Activated T-helper 17 cell treated with anti-CD3 and anti-CD28 coated beads, Interleukin-2, amount 50 U/mL, for 72 hours (primary cell): ENCODE measurements around the gene KBTBD12. TPM values are rescaled to one million over a fixed set of nuclear protein-coding genes. Genes with fewer than 3 reads are reported as not detected.

ENCODE experiments used
- ATAC-seq: fragments of 150-1000 bp; cut with Tn5 transposase; replicated peaks from 2 replicates; pipeline ENCODE4 v1.10.0; 2021; ENCODE audit warnings: mild to moderate bottlenecking, moderate library complexity
- H3K27ac Mint-ChIP-seq: one replicate; pipeline ENCODE4 v1.8.0; 2022; ENCODE audit warnings: mixed read lengths
- H3K27me3 Mint-ChIP-seq: one replicate; pipeline ENCODE4 v1.8.0; 2022; ENCODE audit warnings: mixed read lengths
- H3K36me3 Mint-ChIP-seq: one replicate; pipeline ENCODE4 v1.8.0; 2022; ENCODE audit warnings: low read depth, mild to moderate bottlenecking, mixed read lengths
- H3K4me1 Mint-ChIP-seq: one replicate; pipeline ENCODE4 v1.8.0; 2022; ENCODE audit warnings: mixed read lengths
- H3K4me3 Mint-ChIP-seq: one replicate; pipeline ENCODE4 v1.8.0; 2022; ENCODE audit warnings: mild to moderate bottlenecking, mixed read lengths
- H3K9me3 Mint-ChIP-seq: one replicate; pipeline ENCODE4 v1.8.0; 2022; ENCODE audit warnings: mixed read lengths
- total RNA-seq, 2 donors: library from RNA; stranded (reverse); gene quantifications; one replicate each; pipeline ENCODE4 v1.2.3, GENCODE V29; 2022

Gene KBTBD12
- total RNA-seq, 2 donors from 2014 or later, result not detected

DNA sequence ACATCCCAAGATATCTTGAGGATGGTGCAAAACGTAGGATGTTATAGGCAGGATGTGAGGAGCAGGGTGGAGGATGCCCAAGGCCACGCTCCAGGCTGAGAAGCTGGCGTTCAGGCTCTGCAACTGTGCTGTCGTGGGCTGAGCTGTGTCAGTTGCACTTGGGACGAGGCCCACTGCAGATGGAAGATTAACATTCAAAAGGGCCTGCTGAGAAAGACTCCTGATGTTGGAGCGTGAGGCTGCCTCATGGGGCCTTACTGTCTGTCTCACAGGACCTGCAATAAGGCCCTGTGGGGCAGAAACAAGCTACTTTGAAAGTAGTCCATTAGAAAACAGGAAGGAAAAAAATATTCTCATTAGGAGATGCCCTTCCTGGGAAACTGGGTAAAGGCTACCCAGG, 76.6 kb downstream of the KBTBD12 start:
- Mint-ChIP-seq H3K27ac (no peak overlapping the region), H3K4me3 (no peak overlapping the region), H3K27me3 (no peaks in the 10 kb centered on the region), H3K36me3 (no peaks in the 10 kb centered on the region), H3K9me3 (no peaks in the 10 kb centered on the region), H3K4me1 (no peaks in the 10 kb centered on the region)
- ATAC-seq, result no peak

DNA sequence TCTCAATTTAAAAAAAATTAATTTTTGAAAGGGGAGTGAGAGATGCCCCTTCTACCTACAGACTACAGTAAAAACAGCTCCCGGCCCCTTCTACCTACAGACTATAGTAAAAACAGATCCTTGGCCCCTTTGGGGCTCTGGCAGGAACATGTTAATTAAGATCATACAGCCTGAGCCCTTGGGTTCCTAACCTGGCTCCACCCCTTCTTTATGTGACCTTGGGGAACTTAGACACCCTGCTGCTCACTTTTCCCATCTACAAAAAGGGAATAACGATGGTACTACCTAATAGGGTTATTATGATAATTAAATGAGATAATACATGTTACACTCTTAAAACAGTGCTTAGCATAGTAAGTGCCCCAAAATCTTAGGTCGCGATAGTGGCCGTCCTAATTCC, 77.1 kb downstream of the KBTBD12 start:
- Mint-ChIP-seq H3K9me3 (no peaks in the 10 kb centered on the region), H3K27ac (no peak overlapping the region), H3K27me3 (no peaks in the 10 kb centered on the region), H3K4me3 (no peak overlapping the region), H3K4me1 (no peaks in the 10 kb centered on the region), H3K36me3 (no peaks in the 10 kb centered on the region)
- no peak for ATAC-seq

DNA sequence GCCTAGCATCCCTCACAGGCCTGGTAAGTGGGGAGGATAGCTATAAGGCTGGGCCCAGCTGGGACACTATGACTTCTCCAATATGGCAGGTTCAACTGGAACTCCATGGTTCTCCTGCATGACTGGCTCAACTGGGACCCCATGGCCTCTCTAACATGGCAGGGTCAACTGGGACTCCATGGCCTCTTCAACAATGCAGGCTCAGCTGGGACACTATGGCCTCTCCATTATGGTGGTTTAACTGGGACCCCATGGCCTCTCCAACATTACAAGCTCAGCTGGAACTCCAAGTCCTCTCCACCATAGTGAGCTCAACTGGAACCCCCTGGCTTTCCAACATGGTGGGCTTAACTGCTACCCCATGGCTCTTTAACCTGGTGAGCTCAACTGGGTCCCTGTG, 79.0 kb downstream of the KBTBD12 start:
- Mint-ChIP-seq H3K4me3 (no peak overlapping the region), H3K27me3 (no peaks in the 10 kb centered on the region), H3K27ac (no peak overlapping the region), H3K4me1 (no peaks in the 10 kb centered on the region), H3K36me3 (no peaks in the 10 kb centered on the region), H3K9me3 (no peaks in the 10 kb centered on the region)
- no peak for ATAC-seq

DNA sequence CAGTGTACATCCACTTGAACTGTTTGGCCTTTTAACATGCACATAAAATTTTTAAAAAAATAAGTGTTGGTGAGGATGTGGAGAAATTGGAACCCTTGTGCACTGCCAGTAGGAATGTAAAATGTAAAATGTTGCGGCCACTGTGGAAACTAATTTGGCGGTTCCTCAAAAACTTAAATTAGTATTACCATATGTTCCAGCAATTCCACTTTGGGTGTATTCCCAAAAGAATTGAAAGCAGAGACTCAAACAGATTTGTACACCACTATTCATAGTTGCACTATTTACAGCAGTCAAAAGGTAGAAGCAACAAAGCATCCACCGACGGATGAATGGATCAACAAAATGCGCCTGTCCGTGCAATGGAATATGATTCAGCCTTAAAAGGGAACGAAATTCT, 82.0 kb downstream of the KBTBD12 start:
- ATAC-seq, result no peak
- H3K4me3 Mint-ChIP-seq, result no peak overlapping the region
- no peaks in the 10 kb centered on the region for H3K27me3 Mint-ChIP-seq
- H3K9me3 Mint-ChIP-seq, result no peaks in the 10 kb centered on the region
- no peaks in the 10 kb centered on the region for H3K4me1 Mint-ChIP-seq
- no peaks in the 10 kb centered on the region for H3K36me3 Mint-ChIP-seq
- no peak overlapping the region for H3K27ac Mint-ChIP-seq

DNA sequence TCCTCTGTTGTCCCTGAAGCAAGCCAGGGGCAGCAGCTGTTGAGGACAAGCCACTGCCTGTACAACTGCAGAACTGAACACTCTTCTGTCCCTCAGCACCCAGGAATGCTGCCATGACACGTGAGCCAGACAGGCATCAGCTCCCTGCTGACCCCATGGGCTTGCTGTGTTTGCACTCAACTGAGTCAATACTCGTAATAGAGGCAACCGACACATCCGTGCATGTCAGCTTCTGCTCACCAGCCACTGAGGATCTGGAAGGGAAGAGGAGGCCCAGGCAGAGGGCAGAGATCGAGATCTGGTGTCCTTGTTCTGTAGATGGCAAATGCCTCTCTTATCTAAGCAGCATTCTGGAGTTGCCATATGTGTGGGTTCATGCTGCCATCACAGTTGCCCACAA, 82.9 kb downstream of the KBTBD12 start:
- Mint-ChIP-seq H3K27me3 (no peaks in the 10 kb centered on the region), H3K4me3 (no peak overlapping the region), H3K4me1 (no peaks in the 10 kb centered on the region), H3K27ac (no peak overlapping the region), H3K36me3 (no peaks in the 10 kb centered on the region), H3K9me3 (no peaks in the 10 kb centered on the region)
- no peak for ATAC-seq

- Mint-ChIP-seq H3K4me1 (no peaks in the 10 kb centered on the region), H3K27ac (no peak overlapping the region), H3K27me3 (no peaks in the 10 kb centered on the region), H3K36me3 (no peaks in the 10 kb centered on the region), H3K9me3 (no peaks in the 10 kb centered on the region), H3K4me3 (no peak overlapping the region)
- no peak for ATAC-seq
Measured at GRCh38 chr3:127998596-127998995, 83.6 kb downstream of the KBTBD12 start.

DNA sequence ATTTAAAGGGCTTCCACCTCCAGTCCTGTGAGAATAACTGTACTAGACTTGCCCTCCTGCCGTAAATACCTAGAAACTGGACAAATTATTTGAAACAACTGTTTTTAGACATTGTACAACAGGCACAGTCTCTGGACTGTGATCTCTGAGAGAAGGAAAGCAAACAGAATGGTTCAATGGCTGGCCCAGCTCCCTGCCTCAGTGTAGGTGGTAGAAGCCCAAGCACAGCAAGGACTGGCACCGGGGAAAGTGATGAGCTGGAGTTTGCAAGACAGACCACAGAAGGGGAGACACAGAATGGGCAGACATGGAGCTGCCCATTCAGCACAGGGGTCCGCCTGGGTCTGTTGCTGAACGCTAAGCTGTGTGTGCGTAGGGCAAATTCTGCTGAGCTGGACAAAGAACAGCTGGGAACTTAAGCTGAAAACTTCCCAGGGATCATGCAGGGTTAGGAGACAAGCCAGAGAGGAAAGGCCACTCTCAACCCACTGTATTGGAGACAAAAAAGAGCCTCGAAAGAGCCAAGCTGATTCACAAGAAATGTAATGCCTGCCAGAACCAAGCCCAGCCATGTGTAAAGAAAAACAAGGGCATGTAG, 84.6 kb downstream of the KBTBD12 start:
- H3K27ac Mint-ChIP-seq, result no peak overlapping the region
- no peak for ATAC-seq
- no peaks in the 10 kb centered on the region for H3K27me3 Mint-ChIP-seq
- H3K4me3 Mint-ChIP-seq, result no peak overlapping the region
- no peaks in the 10 kb centered on the region for H3K4me1 Mint-ChIP-seq
- H3K9me3 Mint-ChIP-seq, result no peaks in the 10 kb centered on the region
- H3K36me3 Mint-ChIP-seq, result no peaks in the 10 kb centered on the region

- no peaks in the 10 kb centered on the region for H3K9me3 Mint-ChIP-seq
- no peak overlapping the region for H3K4me3 Mint-ChIP-seq
- H3K36me3 Mint-ChIP-seq, result no peaks in the 10 kb centered on the region
- no peaks in the 10 kb centered on the region for H3K27me3 Mint-ChIP-seq
- H3K27ac Mint-ChIP-seq, result no peak overlapping the region
- H3K4me1 Mint-ChIP-seq, result no peaks in the 10 kb centered on the region
- no peak for ATAC-seq
Measured at GRCh38 chr3:128001576-128001975, 86.5 kb downstream of the KBTBD12 start.

DNA sequence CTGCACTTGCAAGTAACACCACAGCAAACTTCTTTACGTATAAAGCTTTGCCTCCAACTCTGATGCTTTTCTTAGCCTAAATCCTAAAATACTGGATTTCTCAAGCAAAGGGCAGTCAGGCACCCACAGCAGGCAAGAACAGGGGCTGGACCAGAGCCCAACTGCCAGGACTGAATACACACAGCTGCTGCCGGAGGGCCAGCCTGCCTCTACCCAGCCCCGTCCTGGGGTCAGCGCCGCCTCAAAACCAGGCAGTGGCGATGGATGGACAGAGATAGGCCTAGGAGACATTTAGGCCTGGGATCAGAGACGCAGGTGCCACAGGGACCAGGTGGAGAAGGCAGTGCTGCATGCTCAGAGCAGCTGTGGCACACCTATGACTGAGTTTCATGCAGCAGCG, 89.6 kb downstream of the KBTBD12 start:
- Mint-ChIP-seq H3K27me3 (peaks cover 4% of the 10 kb centered on the region), H3K36me3 (no peaks in the 10 kb centered on the region), H3K27ac (no peak overlapping the region), H3K4me3 (no peak overlapping the region), H3K4me1 (no peaks in the 10 kb centered on the region), H3K9me3 (no peaks in the 10 kb centered on the region)
- no peak for ATAC-seq

- no peak overlapping the region for H3K27ac Mint-ChIP-seq
- no peaks in the 10 kb centered on the region for H3K9me3 Mint-ChIP-seq
- no peak for ATAC-seq
- H3K36me3 Mint-ChIP-seq, result no peaks in the 10 kb centered on the region
- H3K4me1 Mint-ChIP-seq, result no peaks in the 10 kb centered on the region
- H3K27me3 Mint-ChIP-seq, result peaks cover 9% of the 10 kb centered on the region
- no peak overlapping the region for H3K4me3 Mint-ChIP-seq
Measured at GRCh38 chr3:128006061-128007032, 91.3 kb downstream of the KBTBD12 start.

DNA sequence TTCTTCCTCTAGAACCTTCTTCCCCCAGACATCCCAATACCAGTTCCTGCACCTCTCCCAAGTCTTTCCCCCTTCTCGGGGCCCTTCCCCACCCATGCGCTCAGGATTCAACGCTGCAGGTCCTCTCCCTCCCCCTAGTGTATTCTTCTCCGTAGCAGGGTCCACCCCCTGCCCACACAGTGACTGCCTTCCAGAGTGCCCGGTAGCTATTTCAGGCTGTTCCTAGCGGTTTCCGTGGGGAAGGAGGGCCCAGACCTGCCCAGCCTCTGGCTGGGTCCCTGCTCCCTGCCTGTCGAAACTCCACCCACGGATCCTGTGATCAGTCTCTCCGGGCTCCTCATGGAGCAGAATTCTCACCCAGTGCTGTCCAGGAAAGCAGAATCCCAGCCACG, 92.0 kb downstream of the KBTBD12 start:
- H3K4me3 Mint-ChIP-seq, result no peak overlapping the region
- no peak overlapping the region for H3K27ac Mint-ChIP-seq

DNA sequence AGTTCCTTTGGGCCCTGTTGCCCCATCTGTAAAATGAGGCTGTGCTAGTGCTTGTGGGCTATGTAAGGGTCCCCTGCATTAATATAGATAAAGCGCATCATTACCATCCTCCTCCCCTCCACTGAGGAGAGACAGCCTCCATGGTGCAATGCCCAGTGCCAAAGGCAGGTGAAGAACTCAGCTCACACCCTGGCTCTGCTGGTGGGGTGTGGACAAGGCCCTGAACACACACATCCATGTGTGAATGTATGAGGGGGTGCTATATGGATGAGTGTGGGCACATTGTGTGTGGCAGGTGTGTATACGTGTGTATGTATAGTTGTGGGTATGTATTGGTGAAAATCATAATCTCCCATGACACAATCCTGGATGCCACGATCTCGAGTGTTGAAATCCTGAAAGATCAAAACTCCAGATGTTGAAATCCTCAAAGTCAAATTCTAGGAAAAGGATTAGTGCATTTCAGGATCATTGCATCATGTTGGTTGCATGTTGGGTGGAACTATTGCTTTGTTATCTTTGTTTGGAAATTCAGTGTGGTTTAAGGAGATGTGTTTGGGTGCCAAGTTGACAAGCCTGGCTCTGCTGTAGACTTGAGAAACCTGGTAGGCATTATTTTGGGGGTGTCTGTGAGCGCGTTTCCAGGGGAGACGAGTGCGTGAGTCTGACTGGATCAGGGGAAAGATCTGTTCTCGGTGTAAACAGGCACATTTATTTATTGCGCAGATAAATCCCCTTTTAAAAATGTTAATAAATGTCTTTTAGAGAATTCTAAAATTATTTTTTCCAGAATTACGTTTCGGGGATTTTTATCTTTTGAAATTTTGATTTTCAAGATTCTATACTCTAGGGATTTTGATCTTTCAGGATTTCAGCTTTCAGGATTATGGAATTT, 95.2 kb downstream of the KBTBD12 start:
- ATAC-seq, result no peak
- no peaks in the 10 kb centered on the region for H3K4me1 Mint-ChIP-seq
- peaks cover 9% of the 10 kb centered on the region for H3K27me3 Mint-ChIP-seq
- H3K27ac Mint-ChIP-seq, result no peak overlapping the region
- no peak overlapping the region for H3K4me3 Mint-ChIP-seq
- H3K36me3 Mint-ChIP-seq, result no peaks in the 10 kb centered on the region
- no peaks in the 10 kb centered on the region for H3K9me3 Mint-ChIP-seq

More for the DNA sequence above, 92.0 kb downstream of the KBTBD12 start:
- no peaks in the 10 kb centered on the region for H3K4me1 Mint-ChIP-seq
- no peaks in the 10 kb centered on the region for H3K36me3 Mint-ChIP-seq
- ATAC-seq, result no peak
- H3K27me3 Mint-ChIP-seq, result peaks cover 9% of the 10 kb centered on the region
- no peaks in the 10 kb centered on the region for H3K9me3 Mint-ChIP-seq

DNA sequence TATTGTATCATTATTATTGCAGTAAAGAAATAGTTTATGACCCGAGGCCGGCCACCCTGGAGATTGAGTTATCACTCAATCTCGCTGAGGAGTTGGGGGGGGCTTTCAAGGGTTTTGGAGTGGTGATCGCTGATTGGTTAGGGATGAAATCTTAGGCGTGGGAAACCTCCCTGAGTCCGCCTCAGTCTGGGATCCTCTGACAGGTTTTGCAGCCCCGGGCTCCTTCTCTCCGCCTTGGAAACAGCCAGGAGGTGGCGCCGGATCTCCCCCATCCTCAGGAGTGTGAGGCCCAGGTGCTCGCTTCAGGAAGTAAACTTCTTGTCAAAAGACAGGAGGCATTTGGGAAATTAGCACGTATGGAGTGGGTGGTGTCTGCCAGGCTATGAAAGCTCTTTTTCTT, 96.1 kb downstream of the KBTBD12 start:
- H3K36me3 Mint-ChIP-seq, result no peaks in the 10 kb centered on the region
- H3K27me3 Mint-ChIP-seq, result peaks cover 9% of the 10 kb centered on the region
- no peak overlapping the region for H3K4me3 Mint-ChIP-seq
- ATAC-seq, result no peak
- H3K27ac Mint-ChIP-seq, result no peak overlapping the region
- no peaks in the 10 kb centered on the region for H3K4me1 Mint-ChIP-seq
- no peaks in the 10 kb centered on the region for H3K9me3 Mint-ChIP-seq

DNA sequence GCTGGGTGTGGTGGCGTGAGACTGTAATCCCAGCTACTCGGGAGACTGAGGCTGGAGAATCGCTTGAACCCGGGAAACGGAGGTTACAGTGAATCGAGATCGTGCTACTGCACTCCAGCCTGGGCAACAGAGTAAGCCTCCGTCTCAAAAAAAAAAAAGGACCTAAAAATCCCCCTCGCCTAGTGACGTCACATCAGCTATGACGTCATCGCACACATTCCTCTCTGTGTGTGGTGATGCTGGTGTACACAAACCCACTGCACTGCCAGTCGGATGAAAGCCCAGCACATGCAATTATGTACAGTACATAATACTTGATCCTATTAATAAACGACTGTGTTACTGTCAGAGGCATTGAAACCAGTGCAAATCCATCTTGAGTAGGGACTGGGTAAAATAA, 97.0 kb downstream of the KBTBD12 start:
- no peak overlapping the region for H3K4me3 Mint-ChIP-seq
- H3K36me3 Mint-ChIP-seq, result no peaks in the 10 kb centered on the region
- H3K27me3 Mint-ChIP-seq, result peaks cover 7% of the 10 kb centered on the region
- no peak for ATAC-seq
- H3K4me1 Mint-ChIP-seq, result no peaks in the 10 kb centered on the region
- no peak overlapping the region for H3K27ac Mint-ChIP-seq
- no peaks in the 10 kb centered on the region for H3K9me3 Mint-ChIP-seq
